HG02571 (cell line): ENCODE results near the gene FAM171A1.
"Not testable (repeated sequence)": the region's sequence is repeated elsewhere in the genome, so short reads cannot be mapped to it uniquely, and the experiment has no call there.

ENCODE experiments used
- ATAC-seq: cut with Tn5 transposase; IDR thresholded peaks from one replicate; pipeline ENCODE4 v1.9.1; 2021; ENCODE audit warnings: mild to moderate bottlenecking, moderate library complexity; ENCODE audit not compliant: unreplicated experiment

The FAM171A1 gene

DNA sequence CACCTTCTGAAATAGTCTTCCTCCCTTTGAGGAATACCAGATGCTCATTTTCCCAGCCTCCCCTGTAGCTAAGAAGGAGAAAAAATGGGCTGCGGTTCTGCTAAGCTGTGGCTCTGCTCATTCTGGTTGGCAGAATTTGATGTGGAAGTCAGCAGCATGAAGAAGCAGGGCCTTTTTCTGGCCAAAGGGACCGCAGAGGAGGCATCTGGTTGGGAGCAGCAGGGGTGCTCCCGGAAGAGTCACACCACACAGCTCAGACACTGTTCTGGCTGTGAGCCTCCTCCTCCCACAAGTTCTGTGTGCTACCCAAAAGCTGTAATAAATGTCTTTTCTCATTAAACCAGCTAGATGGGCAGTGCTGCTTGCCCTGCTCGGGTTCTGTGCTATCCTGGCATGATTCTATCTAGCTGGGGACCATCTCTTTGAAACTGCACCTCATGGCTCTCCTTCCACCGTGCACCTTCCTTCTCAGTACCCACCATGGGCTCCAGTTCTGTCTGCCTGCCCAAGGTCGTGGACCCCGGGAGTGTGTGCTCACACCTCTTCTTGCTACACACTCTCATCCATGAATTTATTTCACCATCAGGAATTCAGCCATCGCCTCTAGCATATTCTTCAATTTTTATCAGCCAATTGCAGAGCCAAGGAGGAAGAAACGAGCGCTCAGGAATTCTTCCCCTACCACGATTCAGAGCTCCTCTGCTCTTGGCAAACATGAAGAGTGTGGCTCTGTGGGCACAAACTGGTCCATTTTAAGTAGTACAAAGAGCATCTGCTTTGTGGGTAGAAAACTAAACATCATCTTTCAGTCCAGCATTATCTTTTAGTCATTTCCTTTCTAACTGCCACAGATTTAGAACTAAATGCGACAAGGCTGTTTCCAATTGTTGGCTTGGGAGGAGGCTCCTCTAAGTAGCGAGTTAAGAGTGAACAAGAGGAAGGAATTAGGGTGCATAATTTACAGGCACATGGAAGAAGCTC is 76.9 kb downstream of the FAM171A1 start:
- no peak for ATAC-seq

DNA sequence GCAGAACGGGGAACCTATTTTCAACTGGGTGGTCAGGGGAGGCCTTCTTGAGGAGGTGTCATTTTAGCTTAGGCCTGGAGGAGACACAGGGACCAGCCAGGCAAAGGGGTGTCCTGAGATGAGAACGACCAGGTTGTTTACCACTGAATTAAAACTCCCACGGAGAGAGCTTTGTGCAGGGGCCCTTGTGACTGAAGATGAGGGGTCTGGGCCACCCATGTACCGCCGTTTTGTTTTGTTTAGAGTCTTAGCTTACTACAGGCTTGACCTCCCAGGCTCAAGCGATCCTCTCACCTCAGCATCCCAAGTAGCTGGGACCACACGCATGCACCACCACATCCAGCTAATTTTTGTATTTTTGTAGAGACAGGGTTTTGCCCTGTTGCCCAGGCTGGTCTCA is 80.4 kb downstream of the FAM171A1 start:
- no peak for ATAC-seq

DNA sequence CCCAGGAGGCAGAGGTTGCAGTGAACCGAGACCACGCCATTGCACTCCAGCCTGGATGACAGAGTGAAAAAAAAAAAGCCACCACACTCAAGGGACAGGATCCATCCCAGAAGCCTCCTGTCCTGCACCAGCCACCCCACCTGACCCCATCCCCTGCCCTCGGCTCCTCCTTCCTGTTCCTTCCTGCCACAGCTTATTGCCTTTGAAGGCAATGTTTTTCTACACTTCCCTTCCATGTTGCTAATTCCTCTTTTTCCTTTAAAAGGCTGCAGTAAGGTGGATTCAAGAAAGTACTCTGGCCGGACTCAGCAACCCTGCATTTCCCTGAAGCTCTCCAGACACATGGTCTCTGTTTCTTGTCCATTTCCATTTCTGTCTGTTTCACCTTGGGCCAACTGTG is 80.9 kb downstream of the FAM171A1 start:
- ATAC-seq: no peak

GRCh38 chr10:15280974-15281373 is 90.1 kb downstream of the FAM171A1 start:
- no peak for ATAC-seq

DNA sequence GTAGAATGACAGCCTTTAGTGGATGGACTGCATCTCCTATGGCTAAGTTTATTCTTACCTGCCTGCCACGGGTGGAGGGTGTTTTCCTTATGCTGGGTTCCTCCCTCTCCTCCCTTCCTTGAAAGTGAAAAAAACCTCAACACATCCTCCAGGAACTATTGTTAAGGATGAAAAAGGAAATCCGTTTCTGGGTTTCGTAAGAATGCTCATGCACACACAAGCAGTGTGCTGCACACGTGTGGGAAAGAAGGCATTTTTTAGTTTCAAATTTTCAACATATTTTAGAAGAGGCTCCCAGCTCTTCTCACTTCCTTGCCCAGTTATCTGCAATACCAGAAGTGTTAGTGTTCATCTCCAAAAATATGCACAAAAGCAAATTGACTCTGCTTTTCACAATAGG is 90.6 kb downstream of the FAM171A1 start:
- ATAC-seq: no peak

GRCh38 chr10:15279236-15279635 is 91.9 kb downstream of the FAM171A1 start:
- no peak for ATAC-seq

GRCh38 chr10:15278786-15279185 is 92.3 kb downstream of the FAM171A1 start:
- ATAC-seq: no peak

DNA sequence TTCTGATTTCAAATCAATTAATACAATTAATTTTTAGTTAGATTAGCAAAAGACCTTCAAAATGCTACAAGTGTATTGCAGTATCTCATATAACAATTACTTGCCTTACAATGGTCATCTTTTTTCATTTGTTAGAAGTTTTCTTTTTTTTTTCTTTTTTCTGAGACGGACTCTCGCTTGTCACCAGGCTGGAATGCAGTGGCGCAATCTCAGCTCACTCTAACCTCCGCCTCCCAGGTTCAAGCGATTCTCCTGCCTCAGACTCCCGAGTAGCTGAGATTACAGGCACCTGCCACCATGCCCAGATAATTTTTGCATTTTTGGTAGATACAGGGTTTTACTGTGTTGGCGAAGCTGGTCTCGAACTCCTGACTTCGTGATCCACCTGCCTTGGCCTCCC is 95.0 kb downstream of the FAM171A1 start:
- not testable (repeated sequence) for ATAC-seq

- ATAC-seq: not testable (repeated sequence)
Measured at GRCh38 chr10:15269838-15270237, 101.3 kb downstream of the FAM171A1 start.

DNA sequence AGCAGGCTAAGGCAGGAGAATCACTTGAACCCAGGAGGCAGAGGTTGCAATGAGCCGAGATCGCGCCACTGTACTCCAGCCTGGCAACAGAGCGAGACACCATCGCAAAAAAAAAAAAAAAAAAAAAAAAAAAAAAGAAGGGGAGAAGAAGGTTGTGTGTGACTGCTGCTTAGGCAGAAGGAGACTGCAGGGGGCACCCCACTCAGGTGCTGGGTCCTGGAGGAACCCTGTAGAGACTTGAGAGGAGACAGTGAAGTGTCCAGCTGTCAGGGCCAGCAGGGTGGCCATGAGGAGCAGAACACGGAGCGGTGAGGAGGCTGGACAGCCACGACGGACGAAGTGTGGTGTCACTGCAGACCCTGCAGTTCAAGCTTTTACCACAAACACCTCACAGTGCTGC is 103.6 kb downstream of the FAM171A1 start:
- no peak for ATAC-seq

- ATAC-seq: no peak
Measured at GRCh38 chr10:15266117-15266516, 105.0 kb downstream of the FAM171A1 start.

- ATAC-seq: no peak
Measured at GRCh38 chr10:15265558-15265957, 105.5 kb downstream of the FAM171A1 start.

- ATAC-seq: no peak
Measured at GRCh38 chr10:15265056-15265455, 106.0 kb downstream of the FAM171A1 start.

DNA sequence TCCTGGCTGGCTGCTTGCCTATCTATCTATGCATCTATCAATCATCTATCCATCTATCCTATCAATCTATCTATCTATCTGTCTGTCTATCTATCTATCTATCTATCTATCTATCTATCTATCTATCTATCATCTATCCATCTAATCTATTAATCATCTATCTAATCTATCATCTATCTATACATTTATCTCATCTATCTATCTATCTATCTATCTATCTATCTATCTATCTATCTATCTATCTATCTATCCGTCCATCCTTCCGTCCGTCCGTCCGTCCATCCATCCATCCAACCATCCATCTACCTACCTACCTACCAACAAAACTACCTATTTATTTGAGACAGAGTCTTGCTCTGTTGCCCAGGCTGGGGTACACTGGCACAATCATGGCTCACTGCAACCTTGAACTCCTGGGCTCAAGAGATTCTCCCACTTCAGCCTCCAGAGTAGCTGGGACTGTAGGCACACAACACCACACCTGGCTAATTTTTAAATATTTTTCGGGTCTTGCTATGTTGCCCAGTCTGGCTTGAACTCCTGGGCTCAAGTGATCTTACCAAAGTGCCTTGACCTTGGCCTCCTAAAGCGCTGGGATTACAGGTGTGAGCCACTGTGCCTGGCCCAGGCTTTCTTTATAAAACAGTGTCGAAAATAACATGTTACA is 107.3 kb downstream of the FAM171A1 start:
- ATAC-seq: no peak

DNA sequence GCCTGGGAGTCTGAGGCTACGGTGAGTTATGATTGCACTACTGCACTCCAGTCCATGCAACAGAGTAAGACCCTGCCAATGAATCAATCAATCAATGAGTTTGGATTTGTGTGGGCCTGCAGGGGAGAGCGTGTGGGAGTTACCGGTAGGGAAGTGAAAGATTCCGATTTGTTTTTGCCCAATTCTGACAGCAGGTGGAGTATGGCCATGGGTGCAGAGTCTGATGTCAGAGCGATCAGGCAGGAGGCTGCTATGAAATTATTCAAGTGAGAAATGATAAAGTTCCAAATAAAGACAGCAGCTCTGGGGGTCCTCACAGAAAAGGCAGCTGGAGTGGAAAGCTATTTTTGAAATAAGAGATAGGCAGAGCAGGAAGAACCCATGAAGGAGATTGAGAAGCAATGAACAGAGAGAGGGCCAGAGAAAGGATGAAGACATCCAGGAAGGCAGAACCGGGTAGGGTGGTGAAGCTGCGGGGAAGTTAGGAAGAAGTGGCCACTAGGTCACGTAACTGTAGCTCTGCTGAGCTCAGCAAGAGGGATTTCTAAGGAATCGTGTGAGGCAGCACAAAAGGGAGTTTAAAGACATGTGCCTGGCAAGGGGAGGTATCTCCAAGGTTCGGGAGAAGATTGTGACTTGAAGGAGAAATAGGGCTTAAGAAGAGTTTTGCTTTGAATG is 108.9 kb downstream of the FAM171A1 start:
- ATAC-seq: no peak

DNA sequence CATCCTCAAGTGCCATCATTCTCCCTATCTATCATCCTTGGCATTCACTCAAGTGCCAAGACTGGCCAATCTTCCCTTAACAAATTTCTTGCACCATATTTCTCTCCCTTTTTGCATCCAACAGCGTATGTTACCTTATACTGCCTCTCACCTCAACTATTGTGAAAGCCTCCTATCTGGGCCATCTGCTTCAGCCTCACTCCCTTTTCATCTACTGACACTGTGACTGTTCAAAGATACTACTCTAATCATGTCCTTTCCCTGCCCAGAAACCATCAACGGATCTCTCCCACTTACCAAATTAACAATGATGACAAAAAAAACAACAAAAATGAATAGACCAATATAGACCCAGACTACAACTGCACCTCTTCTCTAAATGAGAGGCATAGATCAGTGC is 112.0 kb downstream of the FAM171A1 start:
- no peak for ATAC-seq

DNA sequence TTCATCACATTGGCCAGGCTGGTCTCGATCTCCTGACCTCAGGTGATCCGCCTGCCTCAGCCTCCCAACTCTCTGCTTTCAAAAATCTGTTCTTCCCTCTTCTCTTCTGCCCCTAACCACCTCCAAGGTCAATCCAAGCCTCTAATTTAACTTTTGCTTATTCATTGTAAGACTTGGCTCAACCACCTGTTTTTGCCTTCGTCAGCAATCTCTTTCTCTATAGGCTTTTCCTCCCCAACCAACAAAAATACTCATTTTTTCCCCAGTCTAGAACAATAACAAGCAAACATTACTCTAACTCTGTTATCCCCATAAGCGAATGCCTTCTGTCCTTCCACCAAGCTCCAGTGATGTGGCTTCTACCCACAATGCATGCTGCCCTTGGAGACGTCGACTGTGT is 112.8 kb downstream of the FAM171A1 start:
- ATAC-seq: no peak

GRCh38 chr10:15255961-15256360 is 115.1 kb downstream of the FAM171A1 start:
- no peak for ATAC-seq

GRCh38 chr10:15254808-15255648 is 116.1 kb downstream of the FAM171A1 start:
- no peak for ATAC-seq

DNA sequence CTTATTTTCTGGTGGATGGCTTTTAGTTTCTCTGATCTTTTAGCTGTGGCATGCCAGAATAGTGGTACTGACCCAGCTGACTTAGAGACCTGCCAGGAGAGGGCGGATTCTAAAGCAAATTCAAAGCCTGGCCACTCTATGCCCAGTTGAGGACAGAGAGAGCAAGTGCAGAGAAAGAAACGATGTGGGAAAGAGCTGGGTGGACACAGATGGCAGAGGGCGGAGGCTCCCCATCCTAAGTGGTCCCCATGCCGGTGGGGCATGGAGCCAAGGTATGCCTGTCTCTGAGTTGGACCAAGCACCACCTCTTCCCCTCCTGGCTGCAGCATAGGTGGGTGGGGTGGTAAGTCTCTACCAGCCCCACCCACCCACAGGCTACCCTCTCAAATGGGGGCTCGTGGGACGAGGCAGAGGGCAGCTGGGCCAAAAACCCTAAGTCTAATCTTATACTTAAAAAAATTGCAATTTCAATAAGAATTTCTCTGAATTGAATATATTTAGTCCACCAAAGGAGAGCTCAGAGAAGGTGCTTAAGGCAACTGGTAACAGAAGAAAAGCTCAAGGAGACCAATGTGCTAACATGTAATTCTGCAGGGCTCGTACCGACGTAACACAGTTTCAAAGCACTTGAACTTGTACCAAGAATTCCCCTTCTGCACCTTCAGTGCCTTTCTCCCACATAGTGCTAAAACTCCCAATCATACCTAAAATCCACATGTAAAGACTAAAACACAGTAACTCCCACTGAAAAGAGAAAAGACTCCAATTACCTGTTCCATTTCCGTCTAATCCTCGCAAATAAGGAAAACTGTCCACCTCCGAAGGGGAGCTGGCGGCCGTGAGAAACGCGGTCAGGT is 116.9 kb downstream of the FAM171A1 start:
- ATAC-seq: no peak
